Thyroid gland (tissue), 4 donors: ENCODE data around the gene FOXR1. TPM values are rescaled to one million over a fixed set of nuclear protein-coding genes. Genes with fewer than 3 reads are reported as not detected.

ENCODE experiments used
- DNase-seq, 2 donors: peaks; one replicate each; pipeline ENCODE4 v3.0.0-alpha.2; 2019
- H3K27ac ChIP-seq, 3 donors: fragments of 200-600 bp; sonication (generic); 1 replicate in 2 of 3; 2 replicates in 1 of 3; pipeline ENCODE4 v1.5.1; 2016 to 2019; ENCODE audit warnings: mild to moderate bottlenecking in 1 of 3, moderate library complexity in 1 of 3
- H3K27me3 ChIP-seq: fragments of 200-600 bp; sonication (generic); one replicate; pipeline ENCODE4 v1.5.1; 2019
- H3K36me3 ChIP-seq, 2 donors: fragments of 200-600 bp; sonication (generic); one replicate each; pipeline ENCODE4 v1.5.1; 2016 to 2019
- H3K4me1 ChIP-seq, 2 donors: fragments of 200-600 bp; sonication (generic); one replicate each; pipeline ENCODE4 v1.5.1; 2017 to 2019
- H3K4me3 ChIP-seq, 3 donors: fragments of 200-600 bp; sonication (generic); replicated peaks in 1 of 3; 1 replicate in 2 of 3; 2 replicates in 1 of 3; pipeline ENCODE4 v1.5.1; 2016; ENCODE audit warnings: mild to moderate bottlenecking in 1 of 3
- H3K9me3 ChIP-seq: fragments of 200-600 bp; sonication (generic); one replicate; pipeline ENCODE4 v1.5.1; 2017
- POLR2A ChIP-seq, 2 donors: fragments of 450-650 bp; IDR thresholded peaks; one replicate each; pipeline ENCODE4 v1.6.1; 2017; ENCODE audit warnings: antibody characterized with exemption in 2 of 2, mild to moderate bottlenecking in 2 of 2, moderate library complexity in 1 of 2
- WGBS, 2 donors: methylation state at CpG; one replicate each; pipeline ENCODE4 v1.1.5; 2017; 5-methylcytosine and 5-hydroxymethylcytosine counted together
- intact Hi-C: fragments of 100-400 bp; cut with DNase I; formaldehyde crosslinking; loops from one replicate; pipeline ENCODE4 v1.15.1; 2023
- total RNA-seq, 4 donors: library from RNA; depleted of rRNA; stranded (reverse); fragments of >200 nt; gene quantifications; one replicate each; pipeline ENCODE4 v1.2.3, GENCODE V29; 2016
- TF ChIP-seq, protein P1 (sequence below), 6 experiments: fragments of 200-600 bp in 3 of 6; fragments of 450-650 bp in 3 of 6; sonication (generic) in 3 of 6; IDR thresholded peaks; one replicate each; pipeline ENCODE4 v1.5.1; 2016 to 2019; ENCODE audit warnings: antibody characterized with exemption in 6 of 6, mild to moderate bottlenecking in 2 of 6, inconsistent platforms in 1 of 6, moderate library complexity in 1 of 6

The FOXR1 gene
- total RNA-seq, 4 donors from 2014 or later, result not detected

DNA sequence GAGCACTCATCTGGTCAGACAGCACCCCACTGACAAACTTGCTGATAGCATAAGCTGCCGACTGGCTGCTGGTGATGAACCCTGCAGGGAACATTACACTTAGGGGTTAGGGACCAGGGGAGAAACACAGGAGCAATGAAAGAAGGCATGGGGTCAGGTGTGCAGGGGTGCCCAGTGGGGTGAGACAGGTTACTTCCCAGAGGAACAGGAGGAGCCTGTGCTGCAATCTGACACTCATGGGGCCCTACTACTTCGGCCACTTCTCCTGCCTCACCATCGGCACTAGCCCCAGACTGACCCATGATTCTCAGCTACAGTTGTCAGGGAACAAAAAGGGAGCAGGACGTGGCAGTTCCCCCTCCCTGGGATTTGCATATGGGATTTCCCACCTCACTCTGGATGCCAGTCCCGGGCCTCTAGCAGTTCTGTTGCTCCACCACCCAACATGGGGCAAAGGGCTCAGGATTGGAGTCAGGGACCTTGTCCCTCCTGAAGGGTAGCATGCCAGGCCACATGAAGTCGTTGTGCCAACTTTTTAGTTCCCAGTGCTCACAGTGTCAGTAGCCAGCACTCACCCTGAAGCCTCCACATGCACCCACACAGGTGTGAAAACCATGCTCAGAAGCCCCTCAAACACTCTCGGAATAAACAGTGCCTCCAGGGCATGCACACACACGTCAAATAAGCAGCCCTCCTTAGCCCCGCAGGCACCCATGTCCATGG is 56.9 kb downstream of the FOXR1 start:
- H3K4me1 ChIP-seq, result peaks cover 6 to 18% of the 10 kb centered on the region in 2 donors
- H3K27me3 ChIP-seq, result no peaks in the 10 kb centered on the region
- no peaks in the 10 kb centered on the region for H3K9me3 ChIP-seq
- TF ChIP-seq, protein P1, sequence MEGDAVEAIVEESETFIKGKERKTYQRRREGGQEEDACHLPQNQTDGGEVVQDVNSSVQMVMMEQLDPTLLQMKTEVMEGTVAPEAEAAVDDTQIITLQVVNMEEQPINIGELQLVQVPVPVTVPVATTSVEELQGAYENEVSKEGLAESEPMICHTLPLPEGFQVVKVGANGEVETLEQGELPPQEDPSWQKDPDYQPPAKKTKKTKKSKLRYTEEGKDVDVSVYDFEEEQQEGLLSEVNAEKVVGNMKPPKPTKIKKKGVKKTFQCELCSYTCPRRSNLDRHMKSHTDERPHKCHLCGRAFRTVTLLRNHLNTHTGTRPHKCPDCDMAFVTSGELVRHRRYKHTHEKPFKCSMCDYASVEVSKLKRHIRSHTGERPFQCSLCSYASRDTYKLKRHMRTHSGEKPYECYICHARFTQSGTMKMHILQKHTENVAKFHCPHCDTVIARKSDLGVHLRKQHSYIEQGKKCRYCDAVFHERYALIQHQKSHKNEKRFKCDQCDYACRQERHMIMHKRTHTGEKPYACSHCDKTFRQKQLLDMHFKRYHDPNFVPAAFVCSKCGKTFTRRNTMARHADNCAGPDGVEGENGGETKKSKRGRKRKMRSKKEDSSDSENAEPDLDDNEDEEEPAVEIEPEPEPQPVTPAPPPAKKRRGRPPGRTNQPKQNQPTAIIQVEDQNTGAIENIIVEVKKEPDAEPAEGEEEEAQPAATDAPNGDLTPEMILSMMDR (IDR thresholded peaks at IDR 0.05), result no peak
- peaks cover 2 to 16% of the 10 kb centered on the region in 2 donors for H3K36me3 ChIP-seq
- intact Hi-C loops, result no loop called here
- no peak for DNase-seq
- H3K4me3 ChIP-seq, result no peak overlapping the region
- H3K27ac ChIP-seq, result no peak overlapping the region
- WGBS, 2 donors, result 84 to 87% methylated on average over 9 of the region's 9 CpGs

DNA sequence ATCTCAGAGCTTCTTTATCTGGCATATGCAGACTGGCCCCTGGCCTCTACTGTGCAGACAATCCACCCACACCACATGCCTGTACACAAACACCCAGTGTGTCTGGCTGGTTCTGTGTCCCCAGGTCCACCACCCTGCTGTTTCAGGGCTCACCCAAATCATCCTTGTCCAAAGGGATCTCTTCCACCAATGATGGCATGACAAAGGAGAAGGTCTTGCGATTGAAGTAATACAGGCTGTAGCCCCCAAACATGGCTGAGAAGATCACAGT is 57.4 kb downstream of the FOXR1 start:
- peaks cover 0 to 11% of the 10 kb centered on the region in 2 donors for H3K36me3 ChIP-seq
- H3K27ac ChIP-seq, result no peak overlapping the region
- no peaks in the 10 kb centered on the region for H3K9me3 ChIP-seq
- intact Hi-C loops, result no loop called here
- DNase-seq, result no peak
- H3K4me1 ChIP-seq, result peaks cover 6 to 18% of the 10 kb centered on the region in 2 donors
- H3K4me3 ChIP-seq, result no peak overlapping the region
- H3K27me3 ChIP-seq, result no peaks in the 10 kb centered on the region
- TF ChIP-seq, protein P1 (IDR thresholded peaks at IDR 0.05), result no peak
- TF ChIP-seq POLR2A (IDR thresholded peaks at IDR 0.05), result no peak
- WGBS, 2 donors, result 71 to 100% methylated on average over 1 of the region's 1 CpG

DNA sequence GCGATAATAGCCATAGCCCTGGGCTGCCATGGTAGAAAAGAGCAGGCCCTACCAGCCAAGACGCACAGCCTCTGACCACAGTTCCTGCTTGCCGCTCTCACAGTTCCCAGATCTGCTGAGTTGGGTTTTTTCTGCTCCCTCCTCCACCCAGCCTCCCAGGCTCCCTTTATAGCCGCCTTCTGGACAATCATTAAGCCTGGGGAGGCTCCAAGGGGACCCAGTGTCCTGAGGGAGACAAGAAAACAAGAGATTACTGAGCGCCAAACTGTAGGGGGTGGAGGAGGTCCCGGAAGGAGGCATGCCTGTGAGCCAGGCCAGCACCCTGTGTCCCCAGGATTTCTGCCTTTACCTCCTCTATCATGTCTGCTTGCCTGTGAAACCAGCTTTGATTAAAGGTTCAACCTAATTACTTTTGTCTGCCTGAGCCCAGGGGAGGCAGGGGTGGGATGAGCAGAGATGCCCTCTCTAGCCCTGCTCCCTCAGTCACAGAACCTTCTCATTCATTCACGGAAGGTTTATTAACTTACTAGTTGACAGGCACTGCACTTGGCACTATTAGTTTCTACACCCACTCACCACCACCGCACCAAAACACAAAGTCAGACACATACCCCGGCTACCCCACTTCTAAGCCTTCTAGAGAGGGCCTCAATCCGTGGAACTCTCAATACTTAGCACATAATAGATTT is 57.9 kb downstream of the FOXR1 start:
- Histone ChIP-seq H3K4me1 (peaks cover 6 to 18% of the 10 kb centered on the region in 2 donors), H3K27ac (no peak overlapping the region), H3K36me3 (peaks cover 0 to 7% of the 10 kb centered on the region in 2 donors), H3K9me3 (no peaks in the 10 kb centered on the region), H3K4me3 (peak overlapping the region in 1 of 3 donors; percentile 73), H3K27me3 (no peaks in the 10 kb centered on the region)
- WGBS, 2 donors, result 56 to 69% methylated on average over 8 to 10 of the region's 10 CpGs
- no peak for DNase-seq
- TF ChIP-seq POLR2A (IDR thresholded peaks at IDR 0.05), result no peak
- TF ChIP-seq, protein P1 (IDR thresholded peaks at IDR 0.05), result no peak
- intact Hi-C loops, result no loop called here

DNA sequence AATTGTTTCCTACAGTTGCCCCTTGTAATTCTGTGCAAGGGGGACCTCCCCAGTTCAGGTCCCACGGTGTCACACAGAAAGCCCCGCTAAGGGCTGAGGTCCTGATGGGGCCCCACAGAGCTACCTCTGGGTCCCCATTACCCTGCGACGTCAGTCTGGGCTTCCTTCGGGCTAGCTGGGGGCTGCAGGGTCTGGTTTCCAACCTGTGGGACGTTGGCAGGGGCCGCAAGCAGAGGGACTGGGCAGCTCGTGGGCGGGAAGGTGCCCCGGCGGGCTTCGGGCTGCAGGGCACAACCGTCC is 58.4 kb downstream of the FOXR1 start:
- TF ChIP-seq, protein P1 (IDR thresholded peaks at IDR 0.05), result no peak
- TF ChIP-seq POLR2A (IDR thresholded peaks at IDR 0.05), result no peak
- Histone ChIP-seq H3K4me3 (peak overlapping the region; percentile 28 to 73 (median 50)), H3K9me3 (no peaks in the 10 kb centered on the region), H3K36me3 (peaks cover 0 to 2% of the 10 kb centered on the region in 2 donors), H3K27me3 (no peaks in the 10 kb centered on the region), H3K4me1 (peaks cover 6 to 13% of the 10 kb centered on the region in 2 donors), H3K27ac (peak overlapping the region in 2 of 3 donors; percentile 51 to 64)
- no peak for DNase-seq
- intact Hi-C loops, result no loop called here
- WGBS, 2 donors, result 23% methylated on average over 2 of the region's 13 CpGs; no CpG with 5 or more reads in 1 of the 2 donors

DNA sequence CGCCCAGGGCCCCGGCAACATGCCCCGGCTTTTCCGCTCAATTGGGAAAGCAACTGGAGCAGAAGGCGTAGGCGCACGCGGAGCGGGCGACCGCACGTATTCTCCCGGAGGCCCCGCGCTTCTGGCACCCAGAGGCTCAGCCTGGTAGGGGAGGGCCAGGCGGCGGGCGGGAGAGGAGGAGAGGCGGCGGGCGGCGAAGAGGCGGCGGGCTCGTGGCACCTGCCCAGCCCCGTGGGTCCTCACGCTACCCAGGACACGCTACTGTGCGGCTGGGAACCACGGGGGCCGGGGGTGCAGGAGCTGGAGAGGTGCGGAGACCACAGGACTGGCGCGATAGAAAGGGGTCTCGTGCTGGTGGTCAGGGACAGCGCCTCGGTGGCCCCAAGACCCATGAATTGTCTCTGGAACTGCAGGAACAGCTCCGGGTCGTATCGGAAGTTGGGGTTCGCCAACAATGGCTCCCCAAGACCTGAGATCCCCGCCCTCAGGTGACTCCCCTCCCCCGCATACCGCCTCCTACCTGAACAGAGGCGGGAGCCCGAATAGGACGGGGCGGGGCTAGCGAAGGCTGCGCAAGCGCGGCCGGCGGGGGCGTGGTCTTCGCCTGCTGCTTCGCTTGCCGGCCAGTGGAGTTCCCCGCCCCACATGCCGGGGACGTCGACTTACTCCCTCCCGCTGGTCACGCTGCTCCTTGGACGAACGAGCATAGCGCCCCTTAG is 58.9 kb downstream of the FOXR1 start, which contains the start of gene SLC37A4:
Gene SLC37A4 (minus strand): TSS at position 549 of the 719 bp plus-strand sequence.
- intact Hi-C loops, result no loop called here
- peak; percentile 99 for DNase-seq
- peak within 1 kb of the TSS; percentile 14 to 64 (median 51) for H3K27ac ChIP-seq
- 1 to 2% methylated on average over 26 to 39 of the region's 67 CpGs for WGBS, 2 donors
- H3K27me3 ChIP-seq, result no peaks in the 10 kb centered on the region
- H3K36me3 ChIP-seq, result no peaks in the 10 kb centered on the region
- peak in 1 of 2 donors; percentile 67 for TF ChIP-seq POLR2A (IDR thresholded peaks at IDR 0.05)
- TF ChIP-seq, protein P1 (IDR thresholded peaks at IDR 0.05), result peak in 3 of 6 experiments; percentile 56 to 97 (median 81)
- H3K9me3 ChIP-seq, result no peaks in the 10 kb centered on the region
- peaks cover 6 to 10% of the 10 kb centered on the region in 2 donors for H3K4me1 ChIP-seq
- H3K4me3 ChIP-seq, result peak within 1 kb of the TSS; percentile 28 to 73 (median 50)
